ENCODE results near the gene HOXC9.

HOXC9 gene

GRCh38 chr12:53963434-53964314 lies 36.3 kb upstream of the HOXC9 start:
- no peak for DNase-seq (ENCODE audit: low read depth, low spot score)

- peak; percentile 0 for DNase-seq (ENCODE audit: low read depth, low spot score)
Measured at GRCh38 chr12:53964315-53964713, 35.6 kb upstream of the HOXC9 start.

DNA sequence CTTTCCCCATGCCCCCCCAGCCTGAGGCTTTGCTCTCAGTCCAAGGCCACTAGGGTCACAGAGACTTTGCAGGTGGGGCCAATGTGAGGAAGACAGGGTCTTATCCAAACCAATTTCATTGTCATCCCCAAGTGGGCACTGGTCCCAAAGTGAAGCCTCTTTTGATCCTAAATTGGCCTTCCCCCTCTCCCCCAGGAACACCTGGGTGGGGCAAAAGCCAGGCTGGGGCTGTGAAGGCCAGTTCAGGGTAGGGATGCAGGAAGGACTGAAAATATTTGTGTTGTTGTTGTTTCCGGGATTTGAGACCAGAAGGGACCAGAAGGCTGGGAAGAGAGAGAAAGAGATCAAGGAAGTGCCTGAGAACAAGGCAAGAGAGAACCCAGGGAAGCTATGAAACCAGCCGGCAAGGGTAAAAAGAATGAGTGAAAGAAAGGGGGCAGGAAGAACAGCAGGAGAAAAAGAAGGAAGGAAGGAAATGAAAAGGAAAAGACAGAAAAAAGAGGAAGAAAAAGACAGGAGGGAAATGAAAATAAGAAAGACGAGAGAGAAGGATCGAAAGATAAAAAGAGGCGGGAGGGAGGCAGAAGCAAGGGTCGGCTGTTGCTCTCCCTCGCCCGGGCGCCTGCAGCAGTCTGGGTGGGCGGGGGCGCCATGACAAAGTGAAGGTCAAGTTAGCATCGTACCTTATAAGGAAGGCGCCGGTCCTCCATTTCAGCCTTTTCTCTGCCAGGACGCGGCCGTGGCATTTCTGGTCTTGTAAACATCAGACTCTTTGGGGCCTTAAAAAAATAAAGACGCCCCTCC lies 34.5 kb upstream of the HOXC9 start:
- DNase-seq (ENCODE audit: low read depth, low spot score): peak; percentile 30

DNA sequence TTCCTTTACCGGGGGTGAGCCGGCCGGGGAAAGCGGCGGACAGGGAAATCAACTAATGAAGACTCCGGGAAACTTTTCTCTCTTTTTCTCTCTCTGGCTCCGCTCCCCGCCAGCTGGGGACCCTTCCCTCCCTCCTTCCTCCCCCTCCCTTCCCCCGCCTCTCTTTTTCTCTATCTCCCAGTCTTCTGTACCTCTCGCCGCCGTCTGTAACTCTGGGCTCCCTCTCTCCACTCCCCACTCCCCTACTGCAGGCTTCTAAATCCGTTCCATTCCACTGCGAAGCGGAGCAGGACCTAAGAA lies 33.9 kb upstream of the HOXC9 start:
- no peak for DNase-seq (ENCODE audit: low read depth, low spot score)

GRCh38 chr12:53966385-53967133 lies 33.4 kb upstream of the HOXC9 start:
- no peak for DNase-seq (ENCODE audit: low read depth, low spot score)

- DNase-seq (ENCODE audit: low read depth, low spot score): no peak
Measured at GRCh38 chr12:53967421-53967925, 32.5 kb upstream of the HOXC9 start.

GRCh38 chr12:53968214-53969127 lies 31.5 kb upstream of the HOXC9 start:
- DNase-seq (ENCODE audit: low read depth, low spot score): no peak

DNA sequence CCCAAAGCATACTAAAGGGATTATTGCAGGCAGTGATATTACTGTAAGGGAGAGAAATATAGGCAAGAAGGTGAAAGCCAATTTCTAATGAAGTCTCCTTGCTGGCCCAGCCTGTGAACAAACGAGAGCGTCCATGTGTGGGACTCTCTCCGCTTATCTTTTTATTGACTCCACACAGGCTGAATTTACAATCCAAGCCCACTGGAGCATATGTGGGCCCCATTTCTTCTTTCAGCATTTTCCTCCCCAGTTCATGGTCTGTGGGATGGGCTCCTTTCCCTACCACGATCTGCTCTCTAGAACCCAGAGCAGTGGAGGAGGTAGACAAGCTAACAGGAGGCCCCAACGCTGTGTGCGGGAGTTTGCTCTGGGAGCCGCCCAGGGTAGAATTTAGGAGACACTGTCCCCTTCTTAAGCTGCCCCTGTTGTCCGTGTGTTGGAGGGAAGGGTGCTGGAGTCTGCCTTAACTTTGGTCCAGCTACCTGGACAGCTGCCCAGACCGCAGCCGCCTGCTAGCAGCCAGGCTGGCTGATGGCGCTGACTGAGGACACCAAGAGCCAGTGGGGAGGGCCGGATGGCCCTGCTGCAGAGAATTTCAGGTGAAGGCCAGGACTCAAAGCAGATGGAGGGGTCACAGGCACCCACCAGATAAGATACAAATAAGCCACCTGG lies 30.2 kb upstream of the HOXC9 start:
- DNase-seq (ENCODE audit: low read depth, low spot score): no peak

DNA sequence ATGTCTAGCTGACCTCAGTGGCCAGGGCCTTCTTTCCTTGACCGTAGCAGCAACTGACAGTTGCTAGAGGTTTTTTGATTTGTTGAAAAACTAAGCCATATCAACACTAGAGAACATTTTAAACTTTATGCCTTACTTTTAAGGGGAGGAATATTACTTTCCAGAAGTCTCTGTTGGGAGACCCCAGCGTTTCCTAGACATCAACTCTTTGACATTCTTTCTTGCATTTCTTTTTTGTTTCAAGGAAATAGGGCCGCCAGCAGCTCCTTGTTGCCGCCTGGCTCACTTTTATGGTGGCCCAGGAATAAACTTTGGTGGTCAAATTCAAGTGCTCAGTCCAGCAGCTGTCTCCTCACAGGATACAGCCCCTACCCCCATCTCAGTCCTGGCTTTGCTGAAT lies 29.5 kb upstream of the HOXC9 start:
- no peak for DNase-seq (ENCODE audit: low read depth, low spot score)

- DNase-seq (ENCODE audit: low read depth, low spot score): no peak
Measured at GRCh38 chr12:53971129-53971528, 28.8 kb upstream of the HOXC9 start.

- no peak for DNase-seq (ENCODE audit: low read depth, low spot score)
Measured at GRCh38 chr12:53971686-53972085, 28.3 kb upstream of the HOXC9 start.

DNA sequence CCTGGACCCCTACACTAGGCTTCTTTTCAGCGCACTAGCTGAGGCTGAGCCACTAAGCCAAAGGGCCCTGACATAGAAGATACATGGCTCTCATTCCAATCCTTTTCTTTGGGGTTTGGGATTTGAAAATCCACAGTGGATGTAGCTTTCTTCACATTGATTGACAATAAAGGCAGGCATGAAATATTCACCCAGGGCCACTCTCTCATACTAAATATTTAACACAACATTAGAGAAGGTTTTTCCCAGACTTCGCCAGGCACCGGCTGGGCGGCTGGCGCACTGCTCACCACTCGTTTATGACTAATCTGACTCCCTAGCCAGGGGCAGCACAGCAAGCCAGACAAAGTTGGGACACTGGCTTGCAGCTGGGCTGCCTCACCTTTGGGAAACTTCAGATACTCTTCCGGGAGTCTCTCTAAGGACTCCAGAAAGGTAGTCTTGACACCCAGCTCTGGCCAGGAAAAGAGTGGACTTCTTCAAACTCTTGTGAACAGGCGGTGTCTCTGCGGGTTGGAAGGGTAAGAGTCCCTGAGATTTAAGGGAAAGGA lies 27.7 kb upstream of the HOXC9 start:
- no peak for DNase-seq (ENCODE audit: low read depth, low spot score)

GRCh38 chr12:53972722-53973235 lies 27.2 kb upstream of the HOXC9 start, which contains the start of gene HOXC11:
Gene HOXC11 (plus strand): TSS chr12:53973126. CDS start chr12:53973242, 116 bp downstream.
- no peak for DNase-seq (ENCODE audit: low read depth, low spot score)

GRCh38 chr12:53973236-53974042 lies 26.5 kb upstream of the HOXC9 start:
- DNase-seq (ENCODE audit: low read depth, low spot score): no peak

DNA sequence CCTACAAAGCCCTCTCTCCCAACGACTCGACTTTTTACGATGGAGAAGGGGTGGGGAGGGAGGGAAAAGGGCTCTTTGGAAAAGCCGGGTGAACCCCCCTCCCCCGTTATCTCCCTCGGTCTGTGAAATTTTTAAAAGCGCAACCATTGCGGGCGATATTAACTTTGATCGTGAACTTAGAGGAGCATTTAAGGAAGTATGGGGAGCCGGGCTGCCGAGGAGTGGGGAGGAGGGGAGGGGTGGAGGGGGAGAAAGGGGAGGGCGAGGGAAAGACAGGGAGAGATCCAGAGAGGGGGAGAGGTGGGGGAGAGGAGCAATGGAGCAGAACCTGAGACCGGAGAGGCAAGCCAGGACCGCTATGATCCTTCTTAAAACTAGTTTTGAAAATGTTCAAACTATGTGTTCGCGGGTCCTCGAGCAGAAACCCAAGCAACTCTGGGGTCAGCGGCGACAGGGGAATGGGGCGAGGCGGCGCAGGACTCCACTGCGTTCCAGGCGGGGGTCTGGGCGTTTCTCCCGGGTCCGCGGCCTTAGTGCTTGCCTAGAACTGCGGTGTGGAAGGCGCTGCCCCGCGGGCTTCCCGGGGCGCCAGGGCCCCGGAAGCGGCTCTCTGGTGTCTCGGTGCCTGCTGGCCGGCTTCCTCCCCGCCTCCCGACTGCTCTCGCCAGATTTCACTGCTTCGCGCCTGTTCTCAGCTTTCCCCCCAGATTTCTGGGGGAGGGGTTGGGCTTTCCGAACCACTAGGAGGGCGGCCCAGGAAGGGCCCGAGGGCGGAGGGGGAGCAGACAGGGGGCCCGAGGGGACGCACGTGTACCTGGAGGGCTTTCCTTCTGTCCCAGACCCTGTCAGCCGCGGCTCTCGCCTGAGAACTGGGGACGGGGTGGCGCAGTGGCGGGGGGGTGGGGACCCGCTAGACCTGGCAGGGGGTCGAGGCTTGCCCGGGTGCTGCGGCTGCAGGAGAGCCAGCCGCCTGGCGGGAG lies 25.6 kb upstream of the HOXC9 start, which contains the start of gene HOTAIR:
HOTAIR (minus strand) TSS at position 871 of the 980 bp plus-strand sequence.
- DNase-seq (ENCODE audit: low read depth, low spot score): no peak

- DNase-seq (ENCODE audit: low read depth, low spot score): no peak
Measured at GRCh38 chr12:53975064-53975471, 24.9 kb upstream of the HOXC9 start.

GRCh38 chr12:53975479-53976152 lies 24.3 kb upstream of the HOXC9 start:
- no peak for DNase-seq (ENCODE audit: low read depth, low spot score)
